ENCODE results near the gene C12orf56. TPM values are rescaled to one million over a fixed set of nuclear protein-coding genes. Genes with fewer than 3 reads are reported as not detected.

Gene C12orf56
- total RNA-seq, 1 donor from 2014 or later, result 0.84 TPM

DNA sequence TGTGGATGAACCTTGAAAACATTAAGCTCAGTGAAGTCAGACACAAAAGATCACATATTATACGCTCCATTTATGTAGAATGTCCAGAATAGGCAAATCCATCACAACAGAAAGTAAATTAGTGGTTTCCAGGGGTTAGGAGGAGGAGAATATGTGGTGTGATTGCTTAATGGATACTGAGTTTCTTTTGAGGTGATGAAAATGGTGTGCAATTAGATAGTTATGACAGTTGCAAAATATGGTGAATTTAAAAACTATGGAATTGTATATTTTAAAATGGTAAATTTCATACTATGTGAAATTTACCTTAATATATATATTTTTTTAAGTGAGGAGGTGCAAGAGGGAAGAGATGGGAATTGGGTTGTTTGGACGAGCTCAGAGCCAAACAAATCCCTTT is 122.1 kb downstream of the C12orf56 start:
- TF ChIP-seq, protein P1, sequence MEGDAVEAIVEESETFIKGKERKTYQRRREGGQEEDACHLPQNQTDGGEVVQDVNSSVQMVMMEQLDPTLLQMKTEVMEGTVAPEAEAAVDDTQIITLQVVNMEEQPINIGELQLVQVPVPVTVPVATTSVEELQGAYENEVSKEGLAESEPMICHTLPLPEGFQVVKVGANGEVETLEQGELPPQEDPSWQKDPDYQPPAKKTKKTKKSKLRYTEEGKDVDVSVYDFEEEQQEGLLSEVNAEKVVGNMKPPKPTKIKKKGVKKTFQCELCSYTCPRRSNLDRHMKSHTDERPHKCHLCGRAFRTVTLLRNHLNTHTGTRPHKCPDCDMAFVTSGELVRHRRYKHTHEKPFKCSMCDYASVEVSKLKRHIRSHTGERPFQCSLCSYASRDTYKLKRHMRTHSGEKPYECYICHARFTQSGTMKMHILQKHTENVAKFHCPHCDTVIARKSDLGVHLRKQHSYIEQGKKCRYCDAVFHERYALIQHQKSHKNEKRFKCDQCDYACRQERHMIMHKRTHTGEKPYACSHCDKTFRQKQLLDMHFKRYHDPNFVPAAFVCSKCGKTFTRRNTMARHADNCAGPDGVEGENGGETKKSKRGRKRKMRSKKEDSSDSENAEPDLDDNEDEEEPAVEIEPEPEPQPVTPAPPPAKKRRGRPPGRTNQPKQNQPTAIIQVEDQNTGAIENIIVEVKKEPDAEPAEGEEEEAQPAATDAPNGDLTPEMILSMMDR (IDR thresholded peaks at IDR 0.05; ENCODE audit: insufficient read depth, low read length, poor library complexity, severe bottlenecking), result no peak
- DNase-seq (ENCODE audit: low read depth), result no peak
- Histone ChIP-seq H3K4me3 (ENCODE audit: low read depth, low read length) (no peak overlapping the region), H3K27me3 (ENCODE audit: control insufficient read depth, insufficient read depth, low read length) (no peaks in the 10 kb centered on the region), H3K36me3 (ENCODE audit: control insufficient read depth, insufficient read depth, low read length) (no peaks in the 10 kb centered on the region)

DNA sequence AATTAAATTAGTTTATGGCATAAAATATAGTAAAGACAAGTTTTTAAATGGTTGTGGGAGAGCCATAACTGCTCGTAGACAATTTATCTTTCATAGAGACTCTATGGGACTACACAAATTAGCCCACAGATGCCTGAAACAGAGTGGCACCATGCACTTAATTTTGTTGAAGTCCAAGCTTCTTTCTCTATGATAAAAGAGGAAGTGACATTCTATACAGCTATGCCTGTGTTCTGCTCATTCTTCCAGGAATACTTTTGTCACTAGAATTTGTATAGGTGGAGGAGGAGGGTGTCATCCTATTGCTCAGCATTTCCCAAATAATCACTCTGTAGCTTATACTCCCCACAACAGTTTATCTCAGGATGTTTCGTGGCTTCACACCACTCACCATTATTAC is 124.7 kb downstream of the C12orf56 start:
- no peaks in the 10 kb centered on the region for H3K36me3 ChIP-seq (ENCODE audit: control insufficient read depth, insufficient read depth, low read length)
- TF ChIP-seq, protein P1 (IDR thresholded peaks at IDR 0.05; ENCODE audit: insufficient read depth, low read length, poor library complexity, severe bottlenecking), result no peak
- no peak for DNase-seq (ENCODE audit: low read depth)
- H3K4me3 ChIP-seq (ENCODE audit: low read depth, low read length), result no peak overlapping the region
- no peaks in the 10 kb centered on the region for H3K27me3 ChIP-seq (ENCODE audit: control insufficient read depth, insufficient read depth, low read length)

DNA sequence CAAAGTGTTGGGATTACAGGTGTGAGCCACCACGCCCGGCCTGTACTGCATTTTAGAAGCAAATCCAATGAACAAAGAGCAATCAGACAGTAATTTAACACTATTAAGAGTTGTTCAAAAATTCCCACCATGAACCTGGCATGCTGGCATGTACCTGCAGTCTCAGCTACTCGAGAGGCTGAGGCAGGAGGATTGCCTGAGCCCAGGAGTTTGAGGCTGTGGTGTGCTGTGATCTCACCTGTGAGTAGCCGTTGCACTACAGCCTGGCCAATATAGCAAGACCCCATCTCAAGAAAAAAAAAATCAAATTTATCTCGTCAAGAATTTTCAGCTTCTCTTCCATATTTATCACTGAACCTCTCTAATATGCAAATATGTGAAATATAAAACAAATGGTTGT is 128.7 kb downstream of the C12orf56 start:
- Histone ChIP-seq H3K36me3 (ENCODE audit: control insufficient read depth, insufficient read depth, low read length) (no peaks in the 10 kb centered on the region), H3K4me3 (ENCODE audit: low read depth, low read length) (no peak overlapping the region), H3K27me3 (ENCODE audit: control insufficient read depth, insufficient read depth, low read length) (no peaks in the 10 kb centered on the region)
- no peak for DNase-seq (ENCODE audit: low read depth)
- TF ChIP-seq, protein P1 (IDR thresholded peaks at IDR 0.05; ENCODE audit: insufficient read depth, low read length, poor library complexity, severe bottlenecking), result no peak

DNA sequence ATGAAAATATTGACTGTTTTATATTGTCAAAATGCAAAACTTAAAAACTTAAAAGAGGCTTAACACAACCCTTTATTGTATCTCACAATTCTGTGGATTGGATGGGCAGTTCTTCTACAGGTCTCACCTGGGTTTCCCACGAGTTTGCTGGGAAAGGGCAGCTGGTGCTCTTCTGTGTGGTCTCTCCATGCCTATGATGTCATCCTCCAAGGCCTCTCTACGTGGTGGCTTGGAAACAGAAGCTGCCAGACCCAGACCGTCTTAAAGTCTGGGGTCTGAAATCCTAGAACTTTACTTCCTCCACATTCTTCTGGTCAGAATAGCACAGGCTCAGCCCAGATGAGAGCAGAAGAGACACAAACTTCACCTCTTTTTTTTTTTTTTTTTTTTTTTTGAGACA is 132.0 kb downstream of the C12orf56 start:
- Histone ChIP-seq H3K36me3 (ENCODE audit: control insufficient read depth, insufficient read depth, low read length) (no peaks in the 10 kb centered on the region), H3K27me3 (ENCODE audit: control insufficient read depth, insufficient read depth, low read length) (no peaks in the 10 kb centered on the region), H3K4me3 (ENCODE audit: low read depth, low read length) (no peak overlapping the region)
- TF ChIP-seq, protein P1 (IDR thresholded peaks at IDR 0.05; ENCODE audit: insufficient read depth, low read length, poor library complexity, severe bottlenecking), result no peak
- no peak for DNase-seq (ENCODE audit: low read depth)

GRCh38 chr12:64256166-64256800 is 134.3 kb downstream of the C12orf56 start:
- H3K4me3 ChIP-seq (ENCODE audit: low read depth, low read length), result no peak overlapping the region

More at GRCh38 chr12:64256166-64256800, 134.3 kb downstream of the C12orf56 start:
- no peak for DNase-seq (ENCODE audit: low read depth)
- Histone ChIP-seq H3K27me3 (ENCODE audit: control insufficient read depth, insufficient read depth, low read length) (no peaks in the 10 kb centered on the region), H3K36me3 (ENCODE audit: control insufficient read depth, insufficient read depth, low read length) (no peaks in the 10 kb centered on the region)
- TF ChIP-seq, protein P1 (IDR thresholded peaks at IDR 0.05; ENCODE audit: insufficient read depth, low read length, poor library complexity, severe bottlenecking), result peak; percentile 50
